Measurements from ENCODE around the gene RSPO1.

RSPO1 gene

GRCh38 chr1:37656026-37656425, 21.3 kb upstream of the RSPO1 start:
- DNase-seq = no peak

- no peak for DNase-seq
These were observed 20.6 kb upstream of the RSPO1 start for GRCh38 chr1:37655274-37655673.

DNA sequence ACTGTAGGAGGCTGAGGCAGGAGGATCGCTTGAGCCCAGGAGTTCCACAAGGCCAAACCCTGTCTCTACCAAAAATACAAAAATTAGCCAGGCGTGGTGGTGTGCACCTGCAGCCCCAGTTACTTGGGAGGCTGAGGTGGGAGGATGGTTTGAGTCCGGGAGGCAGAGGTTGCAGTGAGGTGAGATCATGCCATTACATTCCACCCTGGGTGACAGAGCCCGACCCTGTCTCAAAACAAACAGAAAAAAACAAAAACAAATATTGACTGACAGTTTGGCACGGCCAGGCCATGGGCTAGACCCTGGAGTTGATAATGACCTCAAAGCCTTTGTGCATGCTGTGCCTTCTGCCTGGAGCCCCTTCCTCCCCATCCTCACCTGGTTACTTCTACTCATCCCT, 19.2 kb upstream of the RSPO1 start:
- DNase-seq = no peak

GRCh38 chr1:37652976-37653375, 18.3 kb upstream of the RSPO1 start:
- DNase-seq = no peak

GRCh38 chr1:37651803-37652202, 17.1 kb upstream of the RSPO1 start:
- no peak for DNase-seq

DNA sequence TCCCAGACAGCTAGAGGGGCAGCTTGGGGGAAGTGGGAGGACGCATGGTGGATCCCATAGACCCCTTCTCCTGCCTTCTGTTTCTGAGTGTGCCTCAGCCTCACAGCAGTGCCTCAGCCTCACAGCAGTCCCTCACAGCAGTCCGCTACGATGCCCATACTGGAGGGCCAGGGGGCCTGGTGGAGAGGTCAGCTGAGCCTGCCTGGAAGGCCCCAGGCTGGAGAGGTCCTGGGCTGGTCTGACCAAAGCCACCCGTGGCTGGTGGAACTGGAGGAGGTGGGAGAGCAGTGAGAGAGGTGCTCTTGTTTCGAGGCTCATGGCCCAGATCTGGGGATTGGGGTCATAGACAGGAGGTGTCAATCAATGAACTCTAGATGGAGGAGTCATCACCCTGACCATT, 16.0 kb upstream of the RSPO1 start:
- no peak for DNase-seq

- no peak for DNase-seq
These were observed 15.5 kb upstream of the RSPO1 start for GRCh38 chr1:37650173-37650572.

GRCh38 chr1:37647281-37647680, 12.6 kb upstream of the RSPO1 start:
- DNase-seq = no peak

DNA sequence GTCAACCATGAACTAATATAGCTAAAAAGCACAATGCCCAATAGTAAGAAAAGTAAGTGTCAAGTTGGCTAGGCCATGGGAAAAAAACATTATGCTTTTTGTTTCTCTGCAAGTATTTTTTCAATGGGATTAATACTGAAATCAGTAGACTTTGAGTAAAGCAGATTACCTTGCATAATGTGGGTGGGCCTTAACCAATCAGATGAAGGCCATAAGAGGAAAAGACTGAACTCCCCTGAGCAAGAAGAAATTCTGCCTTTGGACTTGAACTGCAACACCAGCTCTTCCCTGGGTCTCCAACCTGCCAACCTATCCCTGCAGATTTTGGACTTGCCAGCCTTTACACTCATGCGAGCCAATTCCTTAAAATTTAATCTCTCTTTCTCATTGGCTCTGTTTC, 6.4 kb upstream of the RSPO1 start:
- DNase-seq = no peak

- DNase-seq = no peak
These were observed 1.7 kb upstream of the RSPO1 start for GRCh38 chr1:37636435-37636834.

- no peak for DNase-seq
These were observed 555 bp upstream of the RSPO1 start for GRCh38 chr1:37634992-37635902.

- DNase-seq = no peak
These were observed 801 bp downstream of the RSPO1 start for GRCh38 chr1:37633938-37634243.

DNA sequence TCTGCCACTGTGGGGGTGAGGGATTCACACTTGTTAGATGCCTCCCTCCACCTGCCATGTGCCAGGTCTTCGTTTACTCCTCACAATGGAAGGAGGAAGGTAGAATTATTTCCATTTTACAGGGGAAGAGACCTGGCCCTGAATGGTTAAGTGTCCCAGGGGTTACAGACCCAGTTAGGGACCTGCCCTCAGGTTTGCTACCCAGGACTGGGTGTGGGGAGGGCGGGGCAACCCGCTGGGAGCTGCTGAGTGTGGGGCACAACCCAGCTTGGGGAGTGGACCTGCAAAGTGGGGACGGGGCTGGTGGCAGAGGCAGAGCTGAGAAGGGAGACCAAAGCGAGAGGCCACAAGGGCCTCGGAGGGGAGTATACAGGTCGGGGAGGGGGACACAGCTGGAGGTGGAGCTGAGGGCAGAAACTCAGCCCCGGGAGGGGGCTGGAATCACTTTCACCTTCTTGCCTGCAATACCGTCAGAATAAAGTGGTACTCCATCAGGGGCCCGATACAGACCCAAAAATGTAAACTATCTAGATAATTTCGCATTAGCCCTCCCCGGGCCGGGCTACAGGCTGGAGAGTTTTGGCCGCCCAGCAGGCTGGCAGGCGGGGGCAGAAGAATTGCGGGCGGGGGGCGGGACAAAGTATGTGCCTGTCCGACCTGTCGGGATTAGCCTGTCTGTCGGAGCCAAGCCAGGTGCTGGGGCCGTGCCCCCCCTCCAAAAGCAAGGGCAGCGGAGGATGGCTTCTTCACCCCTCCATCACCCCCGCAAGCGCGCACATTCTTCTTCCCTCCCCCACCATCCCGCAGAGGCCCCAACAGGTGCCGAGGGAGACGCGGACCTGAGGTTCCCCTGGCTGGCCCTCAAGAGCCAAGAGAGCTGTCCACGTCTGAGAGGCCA, 1.4 kb downstream of the RSPO1 start:
- DNase-seq = no peak

GRCh38 chr1:37631036-37631435, 3.7 kb downstream of the RSPO1 start:
- no peak for DNase-seq

- no peak for DNase-seq
These were observed 4.2 kb downstream of the RSPO1 start for GRCh38 chr1:37630426-37631028.

GRCh38 chr1:37629726-37630425, 4.8 kb downstream of the RSPO1 start:
- no peak for DNase-seq

DNA sequence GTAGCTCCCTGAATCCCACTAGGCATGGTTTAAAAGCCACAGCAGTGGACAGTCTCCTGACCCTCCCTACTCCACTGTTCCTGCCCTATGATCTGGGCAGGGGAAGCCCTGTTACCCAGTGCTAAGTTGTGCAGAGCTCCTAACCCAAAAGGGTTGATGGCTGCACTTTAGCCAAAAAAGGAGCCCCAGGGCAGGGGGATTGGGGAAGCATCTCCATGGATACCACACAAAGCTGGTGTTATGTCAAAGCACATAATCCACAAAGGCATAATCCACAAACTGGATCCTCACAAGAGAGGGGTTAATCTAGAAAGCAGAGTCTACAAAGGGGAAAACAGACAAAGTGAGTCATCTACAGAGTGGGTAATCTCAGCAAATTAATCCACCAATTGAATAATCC, 5.7 kb downstream of the RSPO1 start:
- DNase-seq = no peak

- DNase-seq = no peak
These were observed 6.6 kb downstream of the RSPO1 start for GRCh38 chr1:37628026-37628556.

DNA sequence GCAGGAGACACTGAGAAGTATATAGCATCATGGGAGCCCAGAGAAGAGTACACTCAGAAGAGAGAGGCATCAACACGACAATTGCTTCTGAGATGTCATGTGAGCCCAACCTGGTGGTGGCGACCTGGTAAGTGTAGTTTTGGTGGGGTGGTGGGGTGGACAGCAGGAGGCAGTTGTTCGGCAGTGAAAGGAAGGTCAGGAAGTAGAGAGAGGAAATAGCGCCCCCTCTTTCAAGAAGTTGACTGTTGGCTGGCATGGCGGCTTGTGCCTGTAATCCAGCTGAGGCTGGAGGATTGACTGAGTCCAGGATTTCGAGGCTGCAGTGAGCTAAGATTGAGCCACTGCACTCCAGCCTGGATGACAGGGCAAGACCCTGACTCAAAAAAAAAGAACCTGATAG, 12.6 kb downstream of the RSPO1 start:
- DNase-seq = no peak

DNA sequence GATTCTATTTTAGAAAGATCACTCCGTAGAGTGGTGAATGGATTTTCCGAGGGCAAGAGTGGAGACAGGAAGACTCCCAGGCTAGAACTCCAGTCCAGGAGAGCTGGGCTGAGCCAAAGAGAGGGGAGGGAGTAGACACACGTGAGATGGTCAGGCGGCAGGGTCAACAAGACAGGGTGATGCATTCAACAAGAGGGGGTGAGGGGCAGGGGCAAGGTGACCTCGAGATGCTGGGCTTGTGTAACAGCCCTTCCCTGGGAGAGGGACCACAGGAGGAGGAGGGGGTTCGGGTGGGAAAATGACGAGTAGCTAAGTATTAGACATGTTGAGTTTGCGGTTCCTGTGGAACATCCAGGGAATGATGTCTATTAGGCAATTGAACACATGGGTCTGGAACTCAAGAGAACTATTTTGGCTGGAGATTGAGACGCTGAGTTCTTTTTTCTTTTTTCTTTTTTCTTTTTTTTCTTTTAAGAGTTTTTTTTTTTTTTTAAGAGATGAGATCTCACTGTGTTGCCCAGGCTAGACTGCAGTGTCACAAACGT, 13.3 kb downstream of the RSPO1 start:
- DNase-seq = no peak

GRCh38 chr1:37620707-37621106, 14.0 kb downstream of the RSPO1 start:
- DNase-seq = no peak

DNA sequence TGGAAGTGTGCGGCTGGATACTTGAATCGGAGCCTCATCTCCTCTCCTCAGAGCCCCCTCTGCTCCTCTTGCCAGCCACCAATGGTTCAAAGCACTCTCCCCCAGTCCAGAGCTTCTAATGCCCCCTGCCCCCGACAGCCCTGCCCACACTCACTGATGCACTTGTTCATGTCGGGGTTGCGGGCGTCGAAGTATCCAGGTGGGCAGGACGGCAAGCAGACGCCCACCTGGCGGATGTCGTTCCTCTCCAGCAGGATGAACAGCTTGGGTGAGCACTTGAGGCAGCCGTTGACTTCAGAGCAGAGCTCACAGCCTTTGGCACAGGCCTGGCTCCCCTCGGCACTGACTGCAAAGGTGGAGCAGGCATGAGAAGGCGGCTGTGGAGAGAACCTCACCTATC, 18.4 kb downstream of the RSPO1 start:
- DNase-seq = no peak

DNA sequence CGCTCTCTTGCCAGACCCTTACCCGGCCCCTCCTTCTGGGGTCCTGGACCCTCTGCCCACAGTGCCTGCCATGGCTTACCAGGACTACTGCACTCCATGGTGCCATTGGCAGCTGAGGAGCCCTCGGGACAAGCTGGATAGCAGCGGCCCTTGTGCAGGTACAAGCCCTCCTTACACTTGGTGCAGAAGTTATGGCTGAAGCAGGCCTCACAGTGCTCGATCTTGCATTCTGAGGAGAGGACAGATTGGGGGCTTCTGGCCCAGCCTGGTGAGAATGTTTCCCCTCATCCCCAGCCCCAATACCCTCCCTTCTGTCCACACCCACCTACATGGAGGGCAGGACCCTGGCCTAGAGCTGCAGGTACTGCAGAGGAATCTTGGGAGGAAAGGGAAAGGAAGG, 20.6 kb downstream of the RSPO1 start:
- no peak for DNase-seq
